Ecto neural progenitor cell (in vitro differentiated cells): ENCODE data around the gene ARHGAP45.
A peak's percentile ranks its signal among the peaks of the same experiment; 100 is the strongest.

ENCODE experiments used
- DNase-seq: peaks from one replicate; pipeline ENCODE4 v3.0.0-alpha.2; 2018; ENCODE audit warnings: low spot score

The ARHGAP45 gene

GRCh38 chr19:1085676-1086442, 18.9 kb downstream of the ARHGAP45 start:
- no peak for DNase-seq

GRCh38 chr19:1086613-1087012, 19.6 kb downstream of the ARHGAP45 start:
- DNase-seq = no peak

GRCh38 chr19:1087813-1088415, 20.9 kb downstream of the ARHGAP45 start:
- no peak for DNase-seq

- no peak for DNase-seq
Observed at GRCh38 chr19:1088416-1089010, 21.5 kb downstream of the ARHGAP45 start.

GRCh38 chr19:1089126-1089771, 22.3 kb downstream of the ARHGAP45 start:
- no peak for DNase-seq

GRCh38 chr19:1089891-1090290, 22.9 kb downstream of the ARHGAP45 start:
- DNase-seq = no peak

GRCh38 chr19:1090731-1091543, 24.0 kb downstream of the ARHGAP45 start:
- no peak for DNase-seq

- DNase-seq = no peak
Observed at GRCh38 chr19:1091544-1092175, 24.7 kb downstream of the ARHGAP45 start.

GRCh38 chr19:1093330-1093729, 26.4 kb downstream of the ARHGAP45 start:
- no peak for DNase-seq

- DNase-seq = no peak
Observed at GRCh38 chr19:1093811-1094553, 27.0 kb downstream of the ARHGAP45 start.

- DNase-seq = no peak
Observed at GRCh38 chr19:1094655-1094977, 27.6 kb downstream of the ARHGAP45 start.

GRCh38 chr19:1094978-1095701, 28.2 kb downstream of the ARHGAP45 start, which contains the start of gene POLR2E:
Gene POLR2E (minus strand): TSS chr19:1095375. CDS start chr19:1095315, 60 bp downstream.
- DNase-seq = peak; percentile 99

GRCh38 chr19:1097810-1098176, 30.8 kb downstream of the ARHGAP45 start:
- DNase-seq = no peak

GRCh38 chr19:1098177-1099051, 31.4 kb downstream of the ARHGAP45 start:
- DNase-seq = no peak

GRCh38 chr19:1101337-1101698, 34.4 kb downstream of the ARHGAP45 start:
- no peak for DNase-seq

- DNase-seq = no peak
Observed at GRCh38 chr19:1102407-1103131, 35.6 kb downstream of the ARHGAP45 start.

- no peak for DNase-seq
Observed at GRCh38 chr19:1103132-1103707, 36.3 kb downstream of the ARHGAP45 start.

- peak; percentile 100 for DNase-seq
Observed at GRCh38 chr19:1103708-1104310, 36.8 kb downstream of the ARHGAP45 start, which contains the start of gene GPX4. Gene GPX4 (plus strand): TSS chr19:1103994. CDS start chr19:1104044, 50 bp downstream.
